ENCODE results near the gene CLEC2A. TPM values are rescaled to one million over a fixed set of nuclear protein-coding genes. Genes with fewer than 3 reads are reported as not detected.

The CLEC2A gene
- total RNA-seq, 1 experiment from 2014 or later = not detected

DNA sequence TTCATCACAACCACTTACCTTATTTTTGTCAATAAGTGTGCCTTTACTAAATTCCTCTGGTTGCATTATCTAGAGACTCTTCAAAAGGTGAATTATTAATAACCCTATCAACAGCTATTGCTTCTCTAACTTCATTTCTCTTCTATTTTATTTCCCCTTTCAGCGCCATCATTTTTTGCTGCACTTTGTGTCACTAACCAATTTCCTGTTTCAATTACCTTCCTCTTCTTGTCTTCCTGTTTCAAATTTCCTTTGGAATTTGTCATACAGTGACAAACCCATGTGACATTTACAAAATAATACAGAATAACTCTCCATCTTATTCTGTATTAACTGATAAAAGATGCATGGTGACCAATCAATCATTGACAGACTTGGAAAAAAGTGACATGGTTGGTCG lies 12.2 kb upstream of the CLEC2A start:
- intact Hi-C loops (cut with micrococcal nuclease; ENCODE audit: unreplicated experiment) (no loop called here), in situ Hi-C loops (cut with HindIII; ENCODE audit: low pct_unique_long_range_greater_than_20kb, low sequenced_read_pairs) (no loop called here)
- Histone ChIP-seq H3K4me3 (ENCODE audit: low read depth in 2 of 2, low read length in 2 of 2) (no peak overlapping the region), H3K27me3 (ENCODE audit: control insufficient read depth, insufficient read depth, low read length) (no peaks in the 10 kb centered on the region), H3K9me3 (ENCODE audit: control insufficient read depth, insufficient read depth, low read depth, low read length) (no peaks in the 10 kb centered on the region), H3K27ac (ENCODE audit: low read length) (no peak overlapping the region), H3K36me3 (ENCODE audit: control insufficient read depth, insufficient read depth, low read length) (no peaks in the 10 kb centered on the region), H3K4me1 (ENCODE audit: control insufficient read depth, insufficient read depth, low read length) (no peaks in the 10 kb centered on the region)
- DNase-seq (ENCODE audit: low read depth, low spot score) = no peak
- ATAC-seq = no peak
- no TSS peak for BruUV-seq (replicated peaks)
- ChIA-PET POLR2A (interaction anchor here (0.6 kb wide), 1 partner anchor 17 kb away, joined by 3 read pairs; no protein-coding TSS in a partner anchor), CTCF (no interaction called here)
- TF ChIP-seq POLR2AphosphoS5 (IDR thresholded peaks at IDR 0.05; ENCODE audit: low read depth, low read length) (no peak), TCF7L2 (IDR thresholded peaks at IDR 0.05; ENCODE audit: low read depth, low read length) (no peak), SIN3A (IDR thresholded peaks at IDR 0.05; ENCODE audit: borderline replicate concordance, insufficient read depth, low read depth, low read length) (no peak), REST (IDR thresholded peaks at IDR 0.05; ENCODE audit: insufficient read depth in 1 of 2, low read depth in 2 of 2, low read length in 1 of 2) (no peak), CTCF (IDR thresholded peaks at IDR 0.05) (no peak)

GRCh38 chr12:9943240-9943639 lies 11.1 kb upstream of the CLEC2A start:
- no peak overlapping the region for H3K4me3 ChIP-seq (ENCODE audit: low read depth in 2 of 2, low read length in 2 of 2)
- H3K9me3 ChIP-seq (ENCODE audit: control insufficient read depth, insufficient read depth, low read depth, low read length) = no peaks in the 10 kb centered on the region
- BruUV-seq (replicated peaks) = no TSS peak
- in situ Hi-C loops (cut with HindIII; ENCODE audit: low pct_unique_long_range_greater_than_20kb, low sequenced_read_pairs) = no loop called here
- DNase-seq (ENCODE audit: low read depth, low spot score) (no peak), ATAC-seq (no peak)
- ChIA-PET POLR2A (no interaction called here), CTCF (no interaction called here)
- intact Hi-C loops (cut with micrococcal nuclease; ENCODE audit: unreplicated experiment) = no loop called here
- no peak overlapping the region for H3K27ac ChIP-seq (ENCODE audit: low read length)
- H3K36me3 ChIP-seq (ENCODE audit: control insufficient read depth, insufficient read depth, low read length) = no peaks in the 10 kb centered on the region
- TF ChIP-seq POLR2AphosphoS5 (IDR thresholded peaks at IDR 0.05; ENCODE audit: low read depth, low read length) = no peak
- TF ChIP-seq REST (IDR thresholded peaks at IDR 0.05; ENCODE audit: insufficient read depth in 1 of 2, low read depth in 2 of 2, low read length in 1 of 2) = no peak
- TF ChIP-seq SIN3A (IDR thresholded peaks at IDR 0.05; ENCODE audit: borderline replicate concordance, insufficient read depth, low read depth, low read length) = no peak
- TF ChIP-seq CTCF (IDR thresholded peaks at IDR 0.05) = no peak
- TF ChIP-seq TCF7L2 (IDR thresholded peaks at IDR 0.05; ENCODE audit: low read depth, low read length) = no peak
- no peaks in the 10 kb centered on the region for H3K27me3 ChIP-seq (ENCODE audit: control insufficient read depth, insufficient read depth, low read length)
- no peaks in the 10 kb centered on the region for H3K4me1 ChIP-seq (ENCODE audit: control insufficient read depth, insufficient read depth, low read length)
